GM12874 (cell line): ENCODE data around the gene OR2G3.

Experiments used
- TF ChIP-seq, protein P1 (sequence below): IDR thresholded peaks from 2 replicates; pipeline ENCODE4 v1.5.1; 2011; ENCODE audit warnings: low read depth, mild to moderate bottlenecking, control low read depth, low read length, moderate library complexity; ENCODE audit not compliant: insufficient read depth

The OR2G3 gene

DNA sequence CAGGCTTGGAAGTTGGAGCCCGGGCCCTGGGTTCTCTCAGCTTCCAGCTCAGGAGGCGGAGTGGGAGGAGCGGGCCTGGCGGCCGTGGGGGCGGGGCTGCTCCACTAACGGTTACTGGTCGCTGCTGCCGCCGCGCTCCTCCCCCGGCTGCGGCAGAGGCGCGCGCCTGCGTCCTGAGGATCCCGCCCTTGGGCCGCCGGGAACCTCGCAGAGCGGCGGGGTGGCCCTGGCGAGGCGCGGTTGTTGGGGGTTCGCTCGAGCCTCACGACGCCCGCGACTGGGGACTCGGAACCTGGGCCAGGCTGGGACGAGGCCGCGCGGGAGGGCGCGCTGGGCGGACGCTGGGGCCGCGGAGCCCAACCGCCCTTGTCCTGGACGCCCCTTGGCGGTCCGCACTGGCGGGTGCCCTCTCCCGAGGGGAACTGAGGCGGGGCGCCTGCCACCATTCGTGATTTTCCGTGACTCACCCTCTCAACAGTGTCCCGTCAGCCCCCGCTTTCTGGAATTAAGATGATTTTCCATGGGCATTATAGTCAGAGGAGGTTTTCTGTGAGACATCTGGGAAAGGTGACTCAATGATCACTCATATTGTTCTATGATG, 34.1 kb downstream of the OR2G3 start:
- TF ChIP-seq, protein P1, sequence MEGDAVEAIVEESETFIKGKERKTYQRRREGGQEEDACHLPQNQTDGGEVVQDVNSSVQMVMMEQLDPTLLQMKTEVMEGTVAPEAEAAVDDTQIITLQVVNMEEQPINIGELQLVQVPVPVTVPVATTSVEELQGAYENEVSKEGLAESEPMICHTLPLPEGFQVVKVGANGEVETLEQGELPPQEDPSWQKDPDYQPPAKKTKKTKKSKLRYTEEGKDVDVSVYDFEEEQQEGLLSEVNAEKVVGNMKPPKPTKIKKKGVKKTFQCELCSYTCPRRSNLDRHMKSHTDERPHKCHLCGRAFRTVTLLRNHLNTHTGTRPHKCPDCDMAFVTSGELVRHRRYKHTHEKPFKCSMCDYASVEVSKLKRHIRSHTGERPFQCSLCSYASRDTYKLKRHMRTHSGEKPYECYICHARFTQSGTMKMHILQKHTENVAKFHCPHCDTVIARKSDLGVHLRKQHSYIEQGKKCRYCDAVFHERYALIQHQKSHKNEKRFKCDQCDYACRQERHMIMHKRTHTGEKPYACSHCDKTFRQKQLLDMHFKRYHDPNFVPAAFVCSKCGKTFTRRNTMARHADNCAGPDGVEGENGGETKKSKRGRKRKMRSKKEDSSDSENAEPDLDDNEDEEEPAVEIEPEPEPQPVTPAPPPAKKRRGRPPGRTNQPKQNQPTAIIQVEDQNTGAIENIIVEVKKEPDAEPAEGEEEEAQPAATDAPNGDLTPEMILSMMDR = no peak

- TF ChIP-seq, protein P1 = no peak
Observed at GRCh38 chr1:247642742-247643141, 37.4 kb downstream of the OR2G3 start.

DNA sequence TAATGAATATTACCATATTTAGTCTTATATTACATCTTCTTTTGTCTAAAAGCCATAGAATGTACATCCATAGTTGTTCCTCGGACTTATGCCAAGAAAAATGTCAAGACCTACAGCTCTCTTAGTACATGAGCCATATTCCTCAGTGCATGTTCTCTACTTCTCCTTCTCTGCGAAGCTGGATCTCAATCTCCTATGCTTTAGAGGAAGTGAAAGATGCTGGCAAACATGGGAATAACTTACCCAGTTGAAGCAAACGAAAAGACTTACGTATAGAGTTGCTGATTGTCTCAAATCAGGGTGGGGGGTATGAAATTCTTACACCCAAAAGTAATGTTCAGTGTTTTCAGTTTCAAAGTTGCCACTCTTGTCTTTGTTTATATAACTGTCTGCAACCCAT, 41.5 kb downstream of the OR2G3 start:
- TF ChIP-seq, protein P1 = no peak

GRCh38 chr1:247647864-247648263, 42.5 kb downstream of the OR2G3 start:
- TF ChIP-seq, protein P1 = no peak

GRCh38 chr1:247653040-247653439, 47.7 kb downstream of the OR2G3 start:
- TF ChIP-seq, protein P1 = no peak
